A673 (cell line): ENCODE results near the gene DOK4.

Experiments
- EZH2 ChIP-seq: fragments of 200-600 bp; sonication (generic); IDR thresholded peaks from 2 replicates; pipeline ENCODE4 v1.6.1; 2017; ENCODE audit warnings: borderline replicate concordance, low read depth, mild to moderate bottlenecking, mixed read lengths, antibody characterized with exemption, low read length; ENCODE audit not compliant: poor library complexity, severe bottlenecking
- TF ChIP-seq, protein P1 (sequence below): fragments of 300-800, 200-600 bp; sonication (generic); conservative IDR thresholded peaks from 2 replicates; pipeline ENCODE4 v1.5.1; 2017; ENCODE audit warnings: low read depth, mild to moderate bottlenecking, antibody characterized with exemption, low read length, moderate library complexity, mixed read lengths

GRCh38 chr16:57430955-57431354 is 55.3 kb downstream of the DOK4 start:
- TF ChIP-seq, protein P1, sequence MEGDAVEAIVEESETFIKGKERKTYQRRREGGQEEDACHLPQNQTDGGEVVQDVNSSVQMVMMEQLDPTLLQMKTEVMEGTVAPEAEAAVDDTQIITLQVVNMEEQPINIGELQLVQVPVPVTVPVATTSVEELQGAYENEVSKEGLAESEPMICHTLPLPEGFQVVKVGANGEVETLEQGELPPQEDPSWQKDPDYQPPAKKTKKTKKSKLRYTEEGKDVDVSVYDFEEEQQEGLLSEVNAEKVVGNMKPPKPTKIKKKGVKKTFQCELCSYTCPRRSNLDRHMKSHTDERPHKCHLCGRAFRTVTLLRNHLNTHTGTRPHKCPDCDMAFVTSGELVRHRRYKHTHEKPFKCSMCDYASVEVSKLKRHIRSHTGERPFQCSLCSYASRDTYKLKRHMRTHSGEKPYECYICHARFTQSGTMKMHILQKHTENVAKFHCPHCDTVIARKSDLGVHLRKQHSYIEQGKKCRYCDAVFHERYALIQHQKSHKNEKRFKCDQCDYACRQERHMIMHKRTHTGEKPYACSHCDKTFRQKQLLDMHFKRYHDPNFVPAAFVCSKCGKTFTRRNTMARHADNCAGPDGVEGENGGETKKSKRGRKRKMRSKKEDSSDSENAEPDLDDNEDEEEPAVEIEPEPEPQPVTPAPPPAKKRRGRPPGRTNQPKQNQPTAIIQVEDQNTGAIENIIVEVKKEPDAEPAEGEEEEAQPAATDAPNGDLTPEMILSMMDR, result no peak
- TF ChIP-seq EZH2, result no peak
